GM18519 (cell line): ENCODE results near the gene ZFAND2A.
"Not testable (repeated sequence)": the region's sequence is repeated elsewhere in the genome, so short reads cannot be mapped to it uniquely, and the experiment has no call there.

ENCODE experiments used
- ATAC-seq: cut with Tn5 transposase; IDR thresholded peaks from one replicate; pipeline ENCODE4 v1.9.1; 2021; ENCODE audit warnings: mild to moderate bottlenecking, moderate library complexity; ENCODE audit not compliant: unreplicated experiment, low FRiP score

Gene ZFAND2A

GRCh38 chr7:1175967-1176851, 16.2 kb upstream of the ZFAND2A start:
- ATAC-seq: no peak

DNA sequence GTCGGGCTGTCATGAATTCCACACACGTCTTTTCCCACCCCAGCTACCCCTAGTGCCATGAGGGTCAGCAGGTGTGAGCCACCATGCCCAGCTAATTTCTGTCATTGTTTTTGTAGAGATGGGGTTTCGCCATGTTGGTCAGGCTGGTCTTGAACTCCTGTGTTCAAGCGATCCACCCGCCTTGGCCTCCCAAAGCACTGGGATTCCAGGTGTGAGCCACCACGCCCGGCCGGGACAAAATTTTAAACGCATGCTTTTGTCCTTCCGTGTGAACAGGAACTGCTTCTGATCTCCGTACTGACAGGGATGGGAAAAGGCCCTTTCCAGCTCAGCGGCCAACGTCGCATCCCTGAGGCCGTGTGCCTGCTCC, 15.6 kb upstream of the ZFAND2A start:
- ATAC-seq: no peak

DNA sequence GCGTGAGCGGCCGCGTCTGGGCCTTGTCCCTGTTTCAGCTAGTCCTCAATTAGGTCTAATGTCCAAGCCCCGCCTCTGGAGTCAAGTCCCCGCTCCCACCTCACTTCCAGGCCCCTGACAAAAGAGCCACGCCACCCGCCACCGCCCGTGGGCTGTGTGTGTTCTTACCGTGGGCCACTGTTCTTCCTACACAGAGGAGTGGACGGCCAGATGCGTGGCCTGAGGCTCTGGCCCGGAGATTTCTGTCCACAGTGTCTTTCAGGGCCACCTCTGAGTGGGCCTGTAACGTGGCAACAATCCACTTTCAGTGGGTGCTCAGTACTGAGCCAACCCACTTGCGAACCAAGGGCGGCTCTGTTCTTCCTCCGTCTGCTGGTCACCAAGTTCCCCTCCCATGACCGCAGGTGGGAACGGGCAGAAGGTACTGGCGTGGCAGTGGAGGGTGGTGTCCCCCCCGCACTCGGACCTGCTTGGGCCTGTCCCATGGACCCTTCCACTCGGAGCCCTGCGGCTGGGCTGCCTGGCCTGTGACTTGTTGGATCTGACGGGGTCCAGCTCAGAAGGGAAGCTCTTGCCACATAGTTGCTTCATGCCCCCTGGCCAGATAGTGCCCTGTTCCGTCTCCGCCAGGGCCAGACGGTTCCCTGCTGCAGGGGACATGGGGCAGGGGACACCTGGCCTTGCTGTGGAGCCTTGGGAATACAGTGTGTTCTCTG, 15.0 kb upstream of the ZFAND2A start:
- no peak for ATAC-seq

- ATAC-seq: no peak
These were observed 14.0 kb upstream of the ZFAND2A start for GRCh38 chr7:1174002-1174401.

- ATAC-seq: no peak
These were observed 12.9 kb upstream of the ZFAND2A start for GRCh38 chr7:1172666-1173523.

- not testable (repeated sequence) for ATAC-seq
These were observed 11.5 kb upstream of the ZFAND2A start for GRCh38 chr7:1171516-1171915.

- no peak for ATAC-seq
These were observed 10.9 kb upstream of the ZFAND2A start for GRCh38 chr7:1170741-1171501.

- ATAC-seq: peak; percentile 58
These were observed 9.7 kb upstream of the ZFAND2A start for GRCh38 chr7:1169409-1170368.

GRCh38 chr7:1168422-1168821, 8.4 kb upstream of the ZFAND2A start:
- ATAC-seq: no peak

DNA sequence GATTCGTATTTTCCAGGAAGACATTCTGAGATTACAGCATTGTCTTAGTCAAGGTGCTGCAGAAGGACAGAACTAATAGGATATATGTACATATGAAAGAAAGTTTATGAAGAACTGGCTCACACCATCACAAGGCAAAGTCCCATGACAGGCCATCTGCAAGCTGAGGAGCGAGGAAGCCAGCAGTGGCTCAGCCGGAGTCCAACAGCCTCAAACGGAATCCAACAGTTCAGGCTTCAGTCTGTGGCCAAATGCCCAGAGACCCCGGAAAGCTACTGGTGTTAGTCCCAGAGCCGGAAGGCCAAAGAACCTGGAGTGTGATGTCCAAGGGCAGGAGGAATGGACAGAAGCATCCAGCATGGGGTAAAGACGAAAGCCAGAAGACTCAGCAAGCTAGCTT, 4.4 kb upstream of the ZFAND2A start:
- no peak for ATAC-seq

DNA sequence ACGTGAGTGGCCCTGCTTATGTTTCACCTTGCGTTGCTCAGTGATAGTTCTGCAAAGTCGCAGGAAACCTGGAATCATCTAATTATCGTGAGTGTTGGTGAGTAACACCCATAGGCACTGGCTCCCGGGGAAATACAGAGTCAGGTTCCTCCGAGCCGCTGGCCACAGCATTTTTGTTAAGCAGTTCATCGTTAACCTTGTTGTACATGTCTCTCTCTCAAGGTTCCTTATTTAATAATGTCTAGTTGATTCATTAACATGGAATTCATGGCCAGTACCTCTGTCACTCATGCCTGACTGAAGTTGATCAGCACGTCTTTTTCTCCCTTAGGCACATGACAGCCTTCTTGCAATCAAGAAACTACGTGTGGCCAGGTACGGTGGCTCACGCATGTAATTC, 3.1 kb upstream of the ZFAND2A start:
- no peak for ATAC-seq

DNA sequence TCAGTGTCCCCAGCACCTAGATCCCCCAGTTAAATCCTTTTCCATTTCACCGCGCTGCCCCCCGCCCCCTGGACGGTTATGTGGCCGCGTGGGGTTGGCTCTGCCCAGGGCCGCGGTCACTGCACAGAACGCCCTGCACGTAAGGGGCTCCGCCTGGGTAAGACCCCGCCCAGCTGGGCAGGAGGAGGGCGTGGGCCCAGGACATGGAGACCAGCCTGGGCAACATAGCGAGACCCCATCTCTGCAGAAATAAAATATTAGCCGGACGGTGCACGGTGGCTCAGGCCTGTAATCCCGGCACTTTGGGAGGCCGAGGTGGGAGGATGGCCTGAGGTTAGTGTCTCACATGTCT, 650 bp upstream of the ZFAND2A start:
- no peak for ATAC-seq

GRCh38 chr7:1159231-1159630, 765 bp downstream of the ZFAND2A start:
- not testable (repeated sequence) for ATAC-seq

- ATAC-seq: no peak
These were observed 1.5 kb downstream of the ZFAND2A start for GRCh38 chr7:1158203-1159126.

DNA sequence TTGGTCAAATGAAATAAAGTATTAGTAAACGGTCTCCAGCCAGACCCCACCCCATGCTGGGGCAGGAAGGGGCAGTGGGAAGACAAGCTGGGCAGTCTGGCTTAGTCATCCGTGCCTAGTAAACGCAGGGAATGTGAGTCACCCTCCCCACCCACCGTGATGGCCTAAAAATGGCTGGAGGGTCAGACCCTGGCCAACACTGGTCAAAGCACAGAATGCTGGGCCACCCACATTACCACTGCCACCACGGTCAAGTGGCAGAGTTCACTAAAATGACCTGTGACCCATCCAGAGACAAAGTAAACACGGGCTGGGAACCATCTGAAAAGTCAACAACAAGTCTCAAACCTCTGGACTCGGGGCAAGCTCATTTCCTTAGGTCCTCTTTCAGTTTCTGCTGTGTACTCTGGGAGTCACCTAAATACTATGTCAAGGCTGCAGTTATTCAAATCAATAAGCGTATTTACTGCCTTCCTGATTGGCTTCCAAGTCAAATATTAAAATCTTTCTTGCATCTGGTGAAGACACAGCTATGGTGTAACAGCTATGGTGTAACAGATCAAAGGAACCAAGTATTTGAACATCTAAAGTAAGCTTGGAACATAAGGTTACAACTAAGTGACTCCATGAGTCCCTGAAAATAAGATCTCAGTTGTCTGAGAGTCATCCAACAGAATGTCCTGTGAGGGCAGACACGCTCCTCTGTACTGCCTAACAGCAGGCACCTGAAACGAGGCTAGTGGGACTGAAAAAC, 3.0 kb downstream of the ZFAND2A start:
- ATAC-seq: no peak

GRCh38 chr7:1155818-1156781, 3.9 kb downstream of the ZFAND2A start:
- ATAC-seq: not testable (repeated sequence)
